HG03139 (cell line): ENCODE results near the gene RNASE11.
"Not testable (repeated sequence)": the region's sequence is repeated elsewhere in the genome, so short reads cannot be mapped to it uniquely, and the experiment has no call there.

ENCODE experiments used
- ATAC-seq: cut with Tn5 transposase; IDR thresholded peaks from one replicate; pipeline ENCODE4 v1.9.1; 2021; ENCODE audit not compliant: unreplicated experiment

Gene RNASE11

DNA sequence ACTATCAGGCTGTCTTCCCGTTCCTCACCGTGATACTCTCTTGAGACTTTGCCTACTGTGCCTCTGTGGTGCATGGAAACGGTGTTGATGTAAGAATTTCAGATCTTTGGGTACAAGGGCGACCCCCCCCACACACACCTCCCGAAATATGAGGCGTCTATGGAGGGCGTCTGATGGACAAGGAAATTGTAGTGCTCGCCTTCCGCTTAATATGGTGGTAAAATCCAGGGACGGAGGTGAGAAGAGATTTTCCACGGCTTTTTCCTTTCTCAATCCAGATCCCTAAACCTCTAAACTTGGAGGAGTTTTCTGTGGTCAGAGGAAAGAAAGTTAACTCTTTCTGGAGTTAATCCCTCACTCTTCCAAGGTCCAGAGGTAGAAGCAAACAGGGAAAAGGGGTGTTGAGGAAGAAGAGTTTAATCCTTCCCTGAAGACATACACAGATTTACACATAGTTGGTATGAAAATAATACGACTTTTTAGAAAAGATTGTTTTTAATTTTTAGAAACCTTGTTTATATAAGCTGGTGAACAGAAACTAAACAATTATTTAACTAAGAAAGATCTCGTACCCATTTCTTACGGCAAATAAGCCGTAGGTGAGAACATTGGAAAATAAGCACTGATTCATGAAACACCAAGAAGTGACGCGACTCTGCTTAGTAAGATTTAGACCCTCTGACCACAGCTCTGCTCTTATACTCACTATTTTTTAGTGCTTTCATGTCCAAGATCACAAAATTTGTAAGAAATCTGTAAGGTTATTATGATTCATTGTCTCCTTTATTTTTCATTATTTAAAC is 26.4 kb upstream of the RNASE11 start:
- ATAC-seq, result no peak

DNA sequence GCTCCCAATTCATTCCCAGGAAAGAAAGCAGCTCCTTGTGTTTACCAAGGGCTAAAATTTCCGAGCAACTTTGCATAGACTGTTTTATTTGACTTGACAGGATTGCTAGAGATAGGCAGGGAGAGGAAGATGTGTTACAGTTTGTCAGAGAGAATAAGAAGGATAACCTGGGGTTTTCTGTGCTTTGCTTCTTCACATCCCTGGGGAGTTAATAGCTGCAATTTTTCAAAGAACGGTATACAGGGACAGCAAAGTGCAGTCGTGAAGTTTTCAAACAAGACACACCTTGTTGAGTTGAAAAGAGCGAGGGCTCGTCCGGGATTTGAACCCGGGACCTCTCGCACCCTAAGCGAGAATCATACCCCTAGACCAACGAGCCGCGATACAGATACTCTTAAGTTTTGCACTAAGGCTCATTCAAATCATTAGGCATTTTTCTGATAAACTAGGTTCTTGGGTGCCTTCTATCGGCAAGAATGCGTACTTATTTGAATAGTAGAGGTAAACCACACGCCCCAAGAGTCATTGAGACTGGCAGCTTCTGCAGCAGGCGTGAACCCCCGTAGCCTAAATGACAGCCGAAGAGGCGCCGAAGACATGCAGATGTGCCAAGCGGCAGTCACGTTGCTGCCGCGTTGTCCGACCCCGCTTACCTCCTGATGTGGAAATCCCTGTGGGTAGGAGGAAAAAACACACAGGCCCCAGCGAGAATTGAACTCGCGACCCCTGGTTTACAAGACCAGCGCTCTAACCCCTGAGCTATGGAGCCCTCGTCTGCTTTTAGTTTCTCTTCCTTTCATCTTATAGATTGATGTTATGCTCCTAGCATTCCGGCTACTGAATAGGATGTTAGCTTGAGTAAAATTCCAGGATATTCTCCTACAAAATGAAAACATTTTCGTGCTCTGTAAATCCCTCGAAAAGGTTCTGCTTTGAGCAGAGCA is 25.6 kb upstream of the RNASE11 start:
- ATAC-seq, result peak; percentile 51

DNA sequence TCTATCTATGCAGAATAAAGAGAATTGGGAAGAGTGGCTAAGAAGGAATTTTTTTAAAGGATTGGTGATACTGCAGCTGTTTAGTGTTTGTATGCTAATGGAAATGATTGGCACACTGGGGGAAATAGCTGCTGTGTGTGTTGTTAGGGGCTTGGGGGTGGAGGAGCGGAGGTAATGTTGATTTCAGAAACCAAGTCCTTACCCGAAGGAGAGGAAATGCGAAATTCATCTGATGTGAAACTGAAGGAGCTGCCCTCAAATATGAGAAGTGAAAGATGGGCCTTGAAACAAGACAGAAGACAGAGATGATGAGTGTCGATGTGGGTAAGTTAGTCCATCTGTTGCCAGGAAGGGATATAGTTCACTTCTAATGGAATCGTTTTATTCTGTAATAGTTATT is 24.6 kb upstream of the RNASE11 start:
- no peak for ATAC-seq

DNA sequence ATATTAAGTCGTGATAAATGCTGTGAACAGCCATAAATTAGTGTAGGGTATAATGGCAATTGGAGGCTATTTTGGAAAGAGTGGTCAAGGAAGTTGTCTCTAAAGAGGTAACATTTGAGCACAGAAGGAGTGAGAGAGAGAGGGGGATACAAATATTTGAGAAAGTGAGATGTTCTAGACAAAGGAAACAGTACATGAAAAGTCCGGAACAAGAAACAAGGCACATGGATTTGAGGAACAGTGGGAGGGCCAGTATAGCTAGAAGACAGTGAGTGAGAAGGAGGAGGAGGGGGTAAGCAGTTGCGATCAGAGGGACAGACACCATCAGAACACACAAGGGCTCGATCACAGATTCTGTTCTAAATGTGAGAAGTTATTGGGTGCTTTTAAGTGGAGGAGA is 23.5 kb upstream of the RNASE11 start:
- ATAC-seq, result no peak

DNA sequence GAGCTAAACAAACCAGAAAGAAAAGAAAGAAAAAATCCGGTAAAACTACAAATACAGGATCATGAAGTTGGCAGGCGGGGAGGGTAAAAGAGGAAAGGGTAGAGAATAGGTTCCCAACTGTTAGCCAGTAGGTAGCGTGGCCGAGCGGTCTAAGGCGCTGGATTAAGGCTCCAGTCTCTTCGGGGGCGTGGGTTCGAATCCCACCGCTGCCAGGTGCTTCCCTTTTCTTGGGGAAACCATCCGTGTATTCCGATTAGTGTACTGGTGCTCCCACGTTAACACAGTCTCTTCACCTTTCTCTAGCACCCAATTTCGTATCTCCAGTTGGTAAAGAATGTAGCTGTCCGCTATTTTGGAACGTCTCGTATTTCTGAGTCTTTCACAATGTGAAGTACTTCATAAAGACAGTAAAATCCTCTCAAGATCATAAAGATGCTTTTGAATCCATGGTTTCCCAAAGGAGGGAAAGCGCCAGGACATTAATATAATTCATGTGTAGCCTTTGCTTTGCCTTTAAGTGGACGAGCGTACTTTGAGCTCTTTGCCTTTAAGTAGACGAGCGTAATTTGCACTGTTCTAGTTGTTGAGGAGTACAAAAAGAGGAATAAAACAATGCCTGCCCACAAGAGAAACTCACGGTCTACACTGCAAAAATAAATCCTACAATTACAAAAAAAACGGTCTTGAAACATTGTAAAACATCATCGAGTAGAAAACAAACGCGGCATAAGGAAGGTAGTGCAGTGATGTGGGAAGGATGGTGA is 22.4 kb upstream of the RNASE11 start:
- no peak for ATAC-seq

DNA sequence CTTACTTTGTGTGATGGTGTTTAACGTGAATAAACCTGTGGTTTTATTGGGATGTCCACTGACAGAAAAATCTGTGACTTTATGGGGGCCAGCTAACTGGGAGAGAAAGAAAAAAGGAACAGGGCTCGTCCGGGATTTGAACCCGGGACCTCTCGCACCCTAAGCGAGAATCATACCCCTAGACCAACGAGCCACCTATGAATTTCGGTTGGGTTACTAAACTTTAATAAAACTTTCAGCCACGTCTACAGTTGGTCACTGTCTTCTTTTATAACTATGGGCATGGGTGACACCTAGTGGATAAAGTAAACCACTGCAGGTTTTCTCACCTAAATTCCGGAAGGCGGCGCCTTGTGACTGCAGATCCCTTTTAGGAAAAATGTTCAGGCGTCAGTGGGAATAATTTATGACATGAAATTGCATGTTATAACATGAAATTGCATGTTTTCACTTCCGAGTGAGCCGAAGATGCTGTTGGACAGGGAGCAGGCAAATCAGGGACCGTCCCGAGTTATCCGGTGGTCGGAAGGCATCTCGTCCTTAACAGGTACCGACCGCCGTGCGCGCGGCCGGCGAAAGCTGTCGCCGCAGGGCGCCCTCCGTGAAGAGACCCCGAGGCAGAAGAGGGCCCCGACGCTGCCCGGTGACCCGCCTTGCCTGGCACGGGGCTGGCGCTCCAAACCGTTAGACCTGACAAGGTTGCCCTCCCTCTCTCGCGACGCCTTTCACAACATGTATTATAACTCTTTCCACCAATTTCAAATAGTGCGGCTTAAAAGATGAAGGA is 21.6 kb upstream of the RNASE11 start:
- no peak for ATAC-seq

DNA sequence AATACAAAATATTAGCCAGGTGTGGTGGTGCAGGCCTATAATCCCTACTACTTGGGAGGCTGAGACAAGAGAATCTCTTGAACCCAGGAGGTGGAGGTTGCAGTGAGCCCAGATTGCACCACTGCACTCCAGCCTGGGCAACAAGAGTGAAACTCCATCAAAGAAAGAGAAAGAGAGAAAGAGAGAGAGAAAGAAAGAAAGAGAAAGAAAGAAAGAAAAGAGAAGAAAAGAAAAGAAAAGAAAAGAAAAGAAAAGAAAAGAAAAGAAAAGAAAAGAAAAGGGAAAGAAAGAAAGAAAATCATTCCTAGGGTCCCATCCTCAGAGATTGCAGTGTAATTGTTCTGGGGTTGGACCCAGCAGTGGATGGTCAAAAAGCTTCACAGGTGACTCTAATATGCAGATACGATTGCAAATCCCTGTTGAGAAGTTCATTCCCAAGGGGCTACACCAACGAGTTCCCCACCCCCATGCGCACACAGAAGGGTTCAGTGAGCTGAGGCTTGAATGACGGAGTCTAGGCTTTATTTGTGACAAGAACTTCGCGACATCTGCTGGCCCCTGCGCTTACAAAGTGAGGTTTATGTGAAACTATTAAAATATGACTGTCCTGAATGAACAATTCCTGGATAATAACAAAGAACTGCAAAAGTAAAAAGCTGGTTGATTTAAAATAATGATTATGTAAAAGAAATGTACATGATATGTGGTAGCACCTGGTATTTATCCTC is 20.7 kb upstream of the RNASE11 start:
- no peak for ATAC-seq

DNA sequence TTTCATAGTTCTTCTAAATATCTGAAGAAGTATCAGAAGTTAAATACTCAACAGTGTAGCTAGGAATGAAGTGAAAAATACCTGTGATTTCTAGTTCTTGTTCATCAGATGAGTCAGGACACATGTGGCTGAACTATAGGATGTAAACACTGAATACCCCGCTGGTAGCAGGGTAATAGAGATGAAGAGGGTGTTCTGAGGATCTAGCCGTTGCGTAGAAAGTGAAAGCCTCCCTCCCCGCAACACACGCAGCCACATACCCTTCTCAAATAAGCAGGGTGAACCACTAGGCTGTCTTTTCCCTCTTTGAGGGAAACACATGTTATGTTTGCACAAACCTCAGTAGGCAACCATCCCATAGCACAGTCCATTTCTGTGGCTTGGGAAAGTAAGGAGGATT is 19.8 kb upstream of the RNASE11 start:
- no peak for ATAC-seq

DNA sequence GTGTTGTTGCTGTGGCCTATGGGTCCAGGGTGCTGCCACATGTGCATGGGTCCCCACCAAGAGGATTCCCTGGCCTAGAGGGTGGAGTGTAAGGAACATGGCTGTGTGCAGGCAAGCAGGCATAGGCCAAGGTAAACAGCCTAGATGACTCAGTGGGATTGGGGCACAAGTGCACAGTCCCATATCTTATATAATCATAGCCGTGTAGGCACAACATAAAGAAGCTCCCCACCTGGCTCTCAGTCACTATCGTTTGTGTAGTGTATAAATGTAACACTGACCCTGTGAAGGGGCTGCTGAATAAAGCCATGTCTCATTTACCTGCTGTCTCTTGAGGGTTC is 19.1 kb upstream of the RNASE11 start:
- ATAC-seq, result no peak

DNA sequence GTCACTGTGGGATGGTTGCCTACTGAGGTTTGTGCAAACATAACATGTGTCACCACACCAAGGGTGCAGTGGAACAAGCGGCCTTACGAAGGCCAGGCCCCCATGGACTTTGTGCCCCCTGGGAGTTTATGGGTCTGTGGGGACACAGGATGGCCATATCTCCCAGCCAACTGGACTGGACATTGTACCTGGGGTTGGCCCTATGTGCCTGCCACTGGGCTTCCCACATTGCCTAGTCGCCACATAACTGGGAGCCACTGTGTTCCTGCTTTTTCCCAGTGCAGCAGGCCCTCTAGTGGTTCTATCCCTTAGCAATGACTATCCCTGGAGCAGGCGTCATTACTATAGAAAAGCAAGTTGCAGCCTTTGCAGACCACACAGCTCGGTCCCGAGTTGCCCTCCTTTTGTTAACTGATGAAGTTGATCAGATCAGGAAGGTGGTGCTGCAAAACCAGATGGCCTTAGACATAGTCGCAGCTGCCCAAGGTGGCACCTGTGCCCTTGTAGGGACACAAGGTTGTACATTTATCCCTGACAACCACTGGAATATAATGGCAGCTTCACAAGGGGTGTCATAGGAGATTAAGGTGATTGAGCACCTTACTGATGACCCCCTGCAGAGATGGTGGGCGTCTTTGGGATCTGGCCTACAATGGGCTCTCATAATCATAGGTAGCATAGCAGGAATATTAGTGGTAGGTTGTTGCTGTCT is 18.5 kb upstream of the RNASE11 start:
- no peak for ATAC-seq

DNA sequence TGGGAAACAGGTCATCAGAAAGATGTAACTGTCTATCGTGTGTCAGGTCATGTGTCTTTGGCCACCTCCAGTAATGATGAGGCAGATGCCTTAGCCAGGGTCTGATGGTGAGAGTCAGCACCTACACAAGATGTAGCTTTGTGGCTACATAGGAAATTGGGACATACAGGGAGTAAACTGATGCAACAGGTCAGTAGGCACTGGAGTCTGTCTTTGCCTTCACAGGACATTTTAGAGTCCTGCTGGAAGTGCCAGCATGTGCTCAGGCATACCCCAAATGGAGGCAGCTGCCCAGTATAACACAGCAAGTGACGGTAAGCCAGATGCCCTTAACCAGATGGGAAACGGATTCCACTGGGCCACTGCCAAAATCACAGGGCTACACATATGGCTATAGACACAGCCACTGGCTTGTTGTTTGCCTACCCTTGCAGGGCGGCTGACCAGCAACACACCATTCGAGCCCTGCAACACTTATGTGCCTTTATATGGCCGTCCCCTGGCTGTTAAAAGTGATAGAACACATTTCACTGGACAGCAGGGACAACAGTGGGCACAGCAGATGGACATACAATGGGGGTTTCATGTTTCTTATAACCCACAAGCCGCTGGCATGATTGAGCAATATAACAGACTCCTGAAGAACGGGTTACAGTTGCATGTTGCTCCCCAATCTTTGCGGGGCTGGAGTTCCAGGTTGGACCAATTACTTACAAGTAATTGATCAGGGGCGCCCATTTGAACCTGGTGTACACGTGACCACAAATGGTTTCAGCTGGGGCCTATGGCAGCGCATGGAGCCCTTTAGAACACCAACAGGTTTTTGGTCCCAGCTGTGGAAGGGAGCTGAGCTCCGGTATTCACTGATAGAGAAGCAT is 16.3 kb upstream of the RNASE11 start:
- ATAC-seq, result no peak

DNA sequence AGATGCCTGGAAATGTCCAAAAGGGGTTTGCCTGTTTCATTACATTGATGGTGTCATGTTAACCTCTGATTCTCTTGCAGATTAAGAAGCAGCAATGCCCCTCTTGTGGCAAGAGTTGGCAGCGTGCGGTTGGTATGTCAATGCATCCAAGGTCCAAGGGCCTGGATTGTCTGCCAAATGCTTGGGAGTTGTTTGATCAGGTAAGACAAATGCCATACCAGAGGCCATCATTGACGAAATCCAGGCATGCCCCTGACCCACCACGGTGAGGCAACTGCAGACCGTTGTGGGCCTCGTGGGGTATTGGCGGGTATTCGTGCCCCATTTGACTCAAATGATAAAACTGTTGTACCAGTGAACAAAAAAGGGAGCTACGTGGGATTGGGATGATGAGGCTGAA is 14.8 kb upstream of the RNASE11 start:
- no peak for ATAC-seq

DNA sequence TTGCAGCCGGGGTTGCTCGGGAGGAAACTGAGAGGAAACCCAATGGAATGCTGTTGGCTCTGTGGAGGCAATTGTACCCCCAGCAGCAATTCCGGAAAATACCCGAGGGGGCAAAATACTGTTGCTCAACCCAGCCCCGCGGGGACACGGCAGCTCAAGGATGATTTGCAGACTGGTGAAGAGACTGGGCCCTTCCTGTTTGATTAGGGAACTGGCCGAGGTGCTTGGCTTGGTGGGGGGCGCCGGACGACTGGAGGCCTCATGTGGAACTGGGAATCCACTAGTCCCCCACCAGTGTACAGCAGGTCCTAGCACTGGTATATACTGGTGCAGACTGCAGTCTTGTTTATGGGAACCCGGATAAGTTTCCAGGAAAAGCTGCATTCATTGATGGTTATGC is 13.7 kb upstream of the RNASE11 start:
- ATAC-seq, result no peak

DNA sequence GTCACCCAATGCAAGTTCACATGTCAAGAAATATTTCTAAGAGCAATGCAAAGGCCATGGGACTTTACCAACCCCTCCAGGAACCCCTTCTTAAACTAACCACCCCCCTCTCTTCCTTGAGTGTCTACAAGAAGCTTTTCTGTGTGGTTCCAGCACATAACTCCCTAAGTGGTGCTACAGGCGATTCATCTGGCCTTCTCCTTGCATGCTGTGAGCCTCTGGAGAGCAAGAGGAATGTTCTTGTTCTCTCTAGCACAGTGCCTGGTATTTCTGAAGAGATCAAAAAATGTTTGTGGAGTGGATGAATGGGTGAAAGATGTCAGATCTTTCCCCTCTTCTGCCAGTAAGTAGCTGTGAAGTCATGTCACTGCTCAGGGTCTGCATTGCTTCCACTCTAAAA is 9.3 kb upstream of the RNASE11 start:
- no peak for ATAC-seq

DNA sequence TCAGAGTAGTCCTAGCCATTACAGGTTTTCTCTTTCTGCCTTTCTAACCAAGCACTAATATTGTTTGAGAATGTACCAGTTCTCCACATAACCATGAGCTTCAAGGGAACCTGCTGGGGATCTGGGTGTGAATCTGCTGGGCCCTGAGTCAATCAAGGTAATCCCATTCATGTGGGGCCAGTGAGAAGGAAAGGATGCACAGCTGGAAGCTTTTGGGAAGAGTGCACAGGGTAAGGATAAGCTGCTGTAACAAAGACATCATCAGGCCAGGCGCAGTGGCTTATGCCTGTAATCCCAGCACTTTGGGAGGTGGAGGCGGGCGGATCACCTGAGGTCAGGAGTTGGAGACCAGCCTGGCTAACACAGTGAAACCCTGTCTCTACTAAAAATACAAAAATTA is 7.9 kb upstream of the RNASE11 start:
- not testable (repeated sequence) for ATAC-seq

DNA sequence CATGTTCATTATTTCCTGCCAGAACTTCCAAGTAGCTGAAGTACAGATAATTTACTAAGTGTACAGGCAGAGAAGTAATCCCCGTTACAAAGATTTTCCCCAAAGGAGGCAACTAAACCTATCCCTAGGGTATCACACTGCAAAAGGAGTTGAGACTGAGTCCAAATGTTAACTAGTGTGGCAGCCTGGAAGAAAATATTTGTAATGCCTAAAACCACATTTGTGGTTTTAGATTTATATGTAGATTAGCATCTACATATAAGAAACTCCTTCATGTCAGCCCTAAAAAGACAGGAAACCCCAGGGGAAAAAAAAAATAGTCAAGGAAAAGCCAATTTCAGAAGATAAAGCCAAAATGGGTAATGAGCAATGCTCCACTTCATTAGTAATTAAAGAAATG is 4.8 kb upstream of the RNASE11 start:
- no peak for ATAC-seq

DNA sequence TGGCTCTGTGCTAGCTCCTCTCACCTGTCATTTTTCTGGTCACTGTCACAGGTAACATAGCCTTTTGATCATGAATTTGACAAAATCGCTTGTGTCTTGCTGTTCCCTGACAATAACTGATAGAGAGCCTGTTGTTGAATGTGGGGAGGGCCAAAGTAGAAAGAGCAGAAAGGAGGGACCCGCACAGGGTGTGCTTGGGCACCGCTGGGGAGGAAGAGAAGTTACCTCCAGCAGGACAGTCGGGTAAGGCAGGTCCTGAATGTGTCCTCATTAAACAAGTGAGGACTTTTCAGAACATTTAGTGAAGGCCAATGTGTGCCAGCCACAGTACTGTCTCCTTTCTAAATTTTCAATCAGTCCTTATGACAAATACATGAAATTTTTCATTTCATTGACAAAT is 3.4 kb upstream of the RNASE11 start, which contains the start of gene RNASE12:
Gene RNASE12, minus strand, starts transcription at position 142 of the 400 bp plus-strand sequence. CDS start 653 bp downstream, outside the sequence.
- ATAC-seq, result no peak

DNA sequence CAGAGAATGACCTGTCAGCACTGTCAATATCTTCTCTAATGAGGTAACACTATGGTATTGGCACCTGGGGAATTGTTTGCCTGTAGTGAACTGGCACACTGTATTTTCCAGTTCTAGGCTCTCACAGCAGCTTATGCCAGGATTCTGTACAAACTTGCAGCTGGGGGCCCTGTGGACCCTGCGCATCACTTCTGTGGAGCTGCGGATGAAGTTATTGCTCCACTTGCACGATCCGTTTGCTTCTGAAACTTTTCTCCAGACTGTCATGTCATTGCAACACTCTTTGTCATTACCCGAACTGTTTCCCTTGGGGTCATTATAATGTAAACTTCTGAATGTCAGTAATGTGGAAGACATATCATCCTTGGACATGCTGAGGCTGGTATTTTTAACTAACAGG is 3.9 kb downstream of the RNASE11 start:
- no peak for ATAC-seq
